Vagina (tissue), 2 donors: ENCODE measurements around the gene MYL12A.

Source experiments
- CTCF ChIP-seq, 3 experiments: fragments of 450-650 bp in 2 of 3; fragments of 200-600 bp in 1 of 3; sonication (generic) in 1 of 3; IDR thresholded peaks; one replicate each; pipeline ENCODE4 v1.5.1; 2017 to 2019; ENCODE audit warnings: antibody characterized with exemption in 3 of 3, mild to moderate bottlenecking in 2 of 3, moderate library complexity in 2 of 3
- POLR2AphosphoS5 ChIP-seq, 2 donors: sonication (generic); formaldehyde crosslinking; IDR thresholded peaks; one replicate each; pipeline ENCODE4 v1.9.0; 2017; ENCODE audit warnings: antibody characterized with exemption in 2 of 2, mild to moderate bottlenecking in 2 of 2, low read depth in 1 of 2; ENCODE audit not compliant: insufficient read depth in 1 of 2

- TF ChIP-seq CTCF (IDR thresholded peaks at IDR 0.05) (no peak), POLR2AphosphoS5 (IDR thresholded peaks at IDR 0.05; ENCODE audit: insufficient read depth in 1 of 2, low read depth in 1 of 2) (no peak)
Measured at GRCh38 chr18:3283908-3284307, 36.3 kb downstream of the MYL12A start.
